ENCODE results near the gene PARD3.

PARD3 gene

GRCh38 chr10:34310234-34310633 lies 504.9 kb downstream of the PARD3 start:
- Histone ChIP-seq H3K36me3 (ENCODE audit: insufficient read depth, low read length) (peaks cover 20% of the 10 kb centered on the region; the same call in 1 of the 2 replicates), H3K4me3 (ENCODE audit: low read depth in 1 of 2, low read length in 2 of 2) (no peak overlapping the region), H4K20me1 (ENCODE audit: insufficient read depth, low read length) (no peaks in the 10 kb centered on the region), H3K9me3 (ENCODE audit: insufficient read depth, low read length, severe bottlenecking) (no peaks in the 10 kb centered on the region), H3K79me2 (ENCODE audit: insufficient read depth, low read length) (no peaks in the 10 kb centered on the region), H3K4me1 (ENCODE audit: insufficient read depth, low read length) (peaks cover 8% of the 10 kb centered on the region), H3K27me3 (ENCODE audit: insufficient read depth, low read length, poor library complexity) (no peaks in the 10 kb centered on the region), H3K9ac (ENCODE audit: low read depth, low read length) (no peak overlapping the region), H2AFZ (ENCODE audit: low read depth, low read length) (no peak overlapping the region), H3K27ac (ENCODE audit: low read length) (no peak overlapping the region), H3K4me2 (ENCODE audit: insufficient read depth, low read length) (no peak overlapping the region)
- TF ChIP-seq, protein P1, sequence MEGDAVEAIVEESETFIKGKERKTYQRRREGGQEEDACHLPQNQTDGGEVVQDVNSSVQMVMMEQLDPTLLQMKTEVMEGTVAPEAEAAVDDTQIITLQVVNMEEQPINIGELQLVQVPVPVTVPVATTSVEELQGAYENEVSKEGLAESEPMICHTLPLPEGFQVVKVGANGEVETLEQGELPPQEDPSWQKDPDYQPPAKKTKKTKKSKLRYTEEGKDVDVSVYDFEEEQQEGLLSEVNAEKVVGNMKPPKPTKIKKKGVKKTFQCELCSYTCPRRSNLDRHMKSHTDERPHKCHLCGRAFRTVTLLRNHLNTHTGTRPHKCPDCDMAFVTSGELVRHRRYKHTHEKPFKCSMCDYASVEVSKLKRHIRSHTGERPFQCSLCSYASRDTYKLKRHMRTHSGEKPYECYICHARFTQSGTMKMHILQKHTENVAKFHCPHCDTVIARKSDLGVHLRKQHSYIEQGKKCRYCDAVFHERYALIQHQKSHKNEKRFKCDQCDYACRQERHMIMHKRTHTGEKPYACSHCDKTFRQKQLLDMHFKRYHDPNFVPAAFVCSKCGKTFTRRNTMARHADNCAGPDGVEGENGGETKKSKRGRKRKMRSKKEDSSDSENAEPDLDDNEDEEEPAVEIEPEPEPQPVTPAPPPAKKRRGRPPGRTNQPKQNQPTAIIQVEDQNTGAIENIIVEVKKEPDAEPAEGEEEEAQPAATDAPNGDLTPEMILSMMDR (IDR thresholded peaks at IDR 0.05; ENCODE audit: borderline replicate concordance, extremely low read depth, low read length, poor library complexity, severe bottlenecking) = no peak
- TF ChIP-seq EZH2 (IDR thresholded peaks at IDR 0.05; ENCODE audit: borderline replicate concordance, low read depth, low read length, severe bottlenecking) = no peak
- no peak for ATAC-seq (ENCODE audit: insufficient read depth, low read depth)
- no peak for DNase-seq

DNA sequence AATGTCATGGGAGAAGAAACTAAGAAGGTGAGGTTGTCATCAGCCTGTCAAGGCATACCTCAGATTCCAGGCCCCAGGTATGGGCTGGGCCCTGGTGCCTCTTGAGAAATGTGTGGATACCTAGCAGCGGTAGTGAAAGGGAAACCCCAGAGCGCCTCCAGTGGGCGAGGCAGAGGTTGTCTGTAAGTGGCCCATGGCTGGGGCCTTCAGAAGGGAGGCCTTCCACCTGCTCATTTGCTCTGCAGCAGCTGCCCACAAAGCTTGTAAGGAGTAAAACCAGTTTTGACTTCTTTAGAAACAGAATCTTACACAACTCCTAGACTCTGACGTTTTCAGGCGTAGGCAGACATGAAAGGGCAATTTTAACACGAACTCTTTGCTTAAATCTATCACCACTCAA lies 509.9 kb downstream of the PARD3 start:
- no peak for DNase-seq
- Histone ChIP-seq H3K4me3 (ENCODE audit: low read depth in 1 of 2, low read length in 2 of 2) (no peak overlapping the region), H3K27me3 (ENCODE audit: insufficient read depth, low read length, poor library complexity) (no peaks in the 10 kb centered on the region), H3K9me3 (ENCODE audit: insufficient read depth, low read length, severe bottlenecking) (no peaks in the 10 kb centered on the region), H2AFZ (ENCODE audit: low read depth, low read length) (no peak overlapping the region), H4K20me1 (ENCODE audit: insufficient read depth, low read length) (no peaks in the 10 kb centered on the region), H3K27ac (ENCODE audit: low read length) (no peak overlapping the region), H3K4me2 (ENCODE audit: insufficient read depth, low read length) (no peak overlapping the region), H3K9ac (ENCODE audit: low read depth, low read length) (no peak overlapping the region), H3K36me3 (ENCODE audit: insufficient read depth, low read length) (no peaks in the 10 kb centered on the region; the same call in 1 of the 2 replicates), H3K79me2 (ENCODE audit: insufficient read depth, low read length) (no peaks in the 10 kb centered on the region), H3K4me1 (ENCODE audit: insufficient read depth, low read length) (no peaks in the 10 kb centered on the region)
- TF ChIP-seq EZH2 (IDR thresholded peaks at IDR 0.05; ENCODE audit: borderline replicate concordance, low read depth, low read length, severe bottlenecking) = no peak
- TF ChIP-seq, protein P1 (IDR thresholded peaks at IDR 0.05; ENCODE audit: borderline replicate concordance, extremely low read depth, low read length, poor library complexity, severe bottlenecking) = peak; percentile 17
- ATAC-seq (ENCODE audit: insufficient read depth, low read depth) = peak; percentile 58

DNA sequence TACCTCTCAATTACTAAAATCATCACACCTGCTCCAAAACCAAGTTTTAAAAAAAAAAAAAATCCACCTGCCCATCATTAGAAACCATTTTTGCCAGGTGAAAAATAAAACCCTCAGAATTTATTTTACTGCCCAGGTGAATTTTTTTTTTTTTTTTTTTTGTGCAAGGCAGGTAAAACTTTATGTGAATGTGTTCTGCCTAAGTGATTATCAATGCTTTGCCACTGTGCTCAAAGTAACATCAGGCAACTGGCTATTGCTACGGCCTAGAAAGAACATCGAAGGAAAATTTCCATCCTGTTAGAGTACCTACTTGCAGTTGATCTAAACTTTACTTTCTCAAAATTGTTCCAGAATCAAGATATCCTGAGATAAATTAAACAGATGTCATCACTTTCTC lies 512.1 kb downstream of the PARD3 start:
- Histone ChIP-seq H3K27ac (ENCODE audit: low read length) (no peak overlapping the region), H3K79me2 (ENCODE audit: insufficient read depth, low read length) (no peaks in the 10 kb centered on the region), H3K36me3 (ENCODE audit: insufficient read depth, low read length) (no peaks in the 10 kb centered on the region; the same call in 1 of the 2 replicates), H3K4me1 (ENCODE audit: insufficient read depth, low read length) (no peaks in the 10 kb centered on the region), H2AFZ (ENCODE audit: low read depth, low read length) (no peak overlapping the region), H3K9ac (ENCODE audit: low read depth, low read length) (no peak overlapping the region), H3K4me2 (ENCODE audit: insufficient read depth, low read length) (no peak overlapping the region), H3K27me3 (ENCODE audit: insufficient read depth, low read length, poor library complexity) (no peaks in the 10 kb centered on the region), H4K20me1 (ENCODE audit: insufficient read depth, low read length) (no peaks in the 10 kb centered on the region), H3K9me3 (ENCODE audit: insufficient read depth, low read length, severe bottlenecking) (no peaks in the 10 kb centered on the region), H3K4me3 (ENCODE audit: low read depth in 1 of 2, low read length in 2 of 2) (no peak overlapping the region)
- DNase-seq (no peak), ATAC-seq (ENCODE audit: insufficient read depth, low read depth) (no peak)
- no peak for TF ChIP-seq EZH2 (IDR thresholded peaks at IDR 0.05; ENCODE audit: borderline replicate concordance, low read depth, low read length, severe bottlenecking)
- TF ChIP-seq, protein P1 (IDR thresholded peaks at IDR 0.05; ENCODE audit: borderline replicate concordance, extremely low read depth, low read length, poor library complexity, severe bottlenecking) = no peak
